HL-60 (cell line): ENCODE measurements around the gene DLEU7.

Experiments used
- DNase-seq, 2 experiments: peaks; one replicate each; pipeline ENCODE4 v3.0.0-alpha.2; 2010 to 2020; ENCODE audit warnings: low read depth in 1 of 2, low spot score in 1 of 2
- H3K27ac ChIP-seq: fragments of 250-450 bp; sonication (Bioruptor Pico); replicated peaks from 2 replicates; pipeline ENCODE4 v1.5.1; 2020; ENCODE audit warnings: mild to moderate bottlenecking, moderate library complexity
- H3K27me3 ChIP-seq: fragments of 250-450 bp; sonication (Bioruptor Pico); 2 replicates; pipeline ENCODE4 v1.5.1; 2021; ENCODE audit warnings: mild to moderate bottlenecking, moderate library complexity; ENCODE audit not compliant: insufficient read depth, poor library complexity, severe bottlenecking
- H3K4me3 ChIP-seq: replicated peaks from 2 replicates; pipeline ENCODE4 v1.5.1; 2011; ENCODE audit warnings: mild to moderate bottlenecking, control low read depth, low read length; ENCODE audit not compliant: insufficient read depth
- CTCF ChIP-seq: IDR thresholded peaks from one replicate; pipeline ENCODE4 v1.5.1; 2011; ENCODE audit warnings: low read length, control low read depth, inconsistent platforms; ENCODE audit not compliant: insufficient read depth
- GABPA ChIP-seq: IDR thresholded peaks from 2 replicates; pipeline ENCODE4 v1.6.1; 2012; ENCODE audit warnings: low read depth
- POLR2AphosphoS5 ChIP-seq: IDR thresholded peaks from 2 replicates; pipeline ENCODE4 v1.6.1; 2012; ENCODE audit warnings: low read depth
- REST ChIP-seq: IDR thresholded peaks from 2 replicates; pipeline ENCODE4 v1.6.1; 2012; ENCODE audit warnings: low read depth; ENCODE audit not compliant: insufficient replicate concordance
- SPI1 ChIP-seq: IDR thresholded peaks from 2 replicates; pipeline ENCODE4 v1.6.1; 2012; ENCODE audit warnings: low read depth, mild to moderate bottlenecking, borderline replicate concordance

Gene DLEU7

GRCh38 chr13:50884265-50884664 lies 40.8 kb upstream of the DLEU7 start:
- Histone ChIP-seq H3K4me3 (no peak overlapping the region), H3K27ac (peak overlapping the region; percentile 55), H3K27me3 (no peaks in the 10 kb centered on the region)
- peak in 1 of 2 experiments; percentile 75 for DNase-seq
- no peak for TF ChIP-seq SPI1
- TF ChIP-seq REST = no peak
- no peak for TF ChIP-seq POLR2AphosphoS5
- TF ChIP-seq GABPA = no peak
- TF ChIP-seq CTCF = no peak

- H3K4me3 ChIP-seq = no peak overlapping the region
- DNase-seq = no peak
- TF ChIP-seq REST = no peak
- no peaks in the 10 kb centered on the region for H3K27me3 ChIP-seq
- H3K27ac ChIP-seq = peak overlapping the region; percentile 55
Observed at GRCh38 chr13:50883728-50884127, 40.2 kb upstream of the DLEU7 start.

GRCh38 chr13:50882816-50883435 lies 39.4 kb upstream of the DLEU7 start:
- TF ChIP-seq GABPA (no peak), SPI1 (0 out of 2 replicates have a peak, but pooled peaks have one; percentile 12)
- Histone ChIP-seq H3K27ac (peak overlapping the region; percentile 55), H3K4me3 (no peak overlapping the region), H3K27me3 (no peaks in the 10 kb centered on the region)
- DNase-seq = peak in 1 of 2 experiments; percentile 80

GRCh38 chr13:50873991-50874390 lies 30.5 kb upstream of the DLEU7 start:
- no peak overlapping the region for H3K27ac ChIP-seq
- no peak overlapping the region for H3K4me3 ChIP-seq
- TF ChIP-seq GABPA (no peak), CTCF (no peak), POLR2AphosphoS5 (no peak), REST (no peak), SPI1 (no peak)
- H3K27me3 ChIP-seq = no peaks in the 10 kb centered on the region
- no peak for DNase-seq
